Testis (tissue), 3 donors: ENCODE measurements around the gene IGF2R. TPM values are rescaled to one million over a fixed set of nuclear protein-coding genes. Genes with fewer than 3 reads are reported as not detected.

Experiments used
- DNase-seq: peaks from one replicate; pipeline ENCODE4 v3.0.0-alpha.2; 2019
- H3K27ac ChIP-seq, 2 donors: fragments of 200-600 bp; sonication (generic); one replicate each; pipeline ENCODE4 v1.5.1; 2019
- H3K27me3 ChIP-seq: fragments of 200-600 bp; sonication (generic); one replicate; pipeline ENCODE4 v1.5.1; 2019
- H3K36me3 ChIP-seq: fragments of 200-600 bp; sonication (generic); one replicate; pipeline ENCODE4 v1.5.1; 2017; ENCODE audit warnings: low read depth; ENCODE audit errors: missing control alignments
- H3K4me1 ChIP-seq: fragments of 200-600 bp; sonication (generic); one replicate; pipeline ENCODE4 v1.5.1; 2019
- H3K4me3 ChIP-seq, 2 donors: fragments of 200-600 bp; sonication (generic); one replicate each; pipeline ENCODE4 v1.5.1; 2017 to 2019
- H3K9me3 ChIP-seq: fragments of 200-600 bp; sonication (generic); one replicate; pipeline ENCODE4 v1.5.1; 2017
- POLR2A ChIP-seq: fragments of 450-650 bp; IDR thresholded peaks from one replicate; pipeline ENCODE4 v1.6.1; 2017; ENCODE audit warnings: antibody characterized with exemption, mild to moderate bottlenecking, moderate library complexity
- WGBS, 2 donors: methylation state at CpG; one replicate each; pipeline ENCODE4 v1.1.5; 2018; 5-methylcytosine and 5-hydroxymethylcytosine counted together
- intact Hi-C: fragments of 100-400 bp; cut with DNase I; formaldehyde crosslinking; loops from one replicate; pipeline ENCODE4 v1.15.1; 2023; ENCODE audit warnings: low total_unique reads
- polyA plus RNA-seq: library from polyadenylated mRNA; stranded (reverse); fragments of 350-450 nt; fragmentation: Illumina TruSeq; extraction: RNeasy Lipid Tissue Mini Kit (QIAGEN cat#74804); gene quantifications from one replicate; pipeline ENCODE4 v1.2.3, GENCODE V29; 2014; ENCODE audit warnings: low read depth, low replicate concordance; ENCODE audit not compliant: insufficient read depth
- total RNA-seq, 2 donors: library from RNA; depleted of rRNA; stranded (reverse); fragments of >200 nt; gene quantifications; one replicate each; pipeline ENCODE4 v1.2.3, GENCODE V29; 2016
- TF ChIP-seq, protein P1 (sequence below), 3 experiments: fragments of 450-650 bp in 2 of 3; fragments of 200-600 bp in 1 of 3; sonication (generic) in 1 of 3; IDR thresholded peaks; one replicate each; pipeline ENCODE4 v1.5.1; 2016 to 2019; ENCODE audit warnings: antibody characterized with exemption in 3 of 3, mild to moderate bottlenecking in 2 of 3, moderate library complexity in 1 of 3

The IGF2R gene
- total and polyA plus RNA-seq, 3 donors from 2014 or later = 47.3 to 109 (median 84.6) TPM

DNA sequence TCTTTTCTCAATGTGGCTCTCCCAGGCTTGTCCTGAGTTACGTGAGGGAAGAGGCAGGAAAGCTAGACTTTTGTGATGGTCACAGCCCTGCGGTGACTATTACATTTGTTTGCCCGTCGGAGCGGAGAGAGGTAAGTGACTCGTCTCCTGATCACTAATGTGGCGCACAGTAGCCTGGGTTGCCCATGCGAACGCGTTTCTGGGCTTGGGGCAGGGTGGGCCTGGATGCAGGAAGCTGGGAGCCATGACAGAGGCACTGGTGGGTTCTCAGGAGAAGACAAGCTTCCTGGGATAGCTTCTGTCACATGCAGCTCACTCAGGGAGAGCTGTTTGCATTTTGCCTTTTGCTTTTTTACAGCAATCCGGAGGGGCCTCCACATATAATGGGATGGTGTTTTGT, 60.6 kb downstream of the IGF2R start:
- DNase-seq = no peak
- TF ChIP-seq, protein P1, sequence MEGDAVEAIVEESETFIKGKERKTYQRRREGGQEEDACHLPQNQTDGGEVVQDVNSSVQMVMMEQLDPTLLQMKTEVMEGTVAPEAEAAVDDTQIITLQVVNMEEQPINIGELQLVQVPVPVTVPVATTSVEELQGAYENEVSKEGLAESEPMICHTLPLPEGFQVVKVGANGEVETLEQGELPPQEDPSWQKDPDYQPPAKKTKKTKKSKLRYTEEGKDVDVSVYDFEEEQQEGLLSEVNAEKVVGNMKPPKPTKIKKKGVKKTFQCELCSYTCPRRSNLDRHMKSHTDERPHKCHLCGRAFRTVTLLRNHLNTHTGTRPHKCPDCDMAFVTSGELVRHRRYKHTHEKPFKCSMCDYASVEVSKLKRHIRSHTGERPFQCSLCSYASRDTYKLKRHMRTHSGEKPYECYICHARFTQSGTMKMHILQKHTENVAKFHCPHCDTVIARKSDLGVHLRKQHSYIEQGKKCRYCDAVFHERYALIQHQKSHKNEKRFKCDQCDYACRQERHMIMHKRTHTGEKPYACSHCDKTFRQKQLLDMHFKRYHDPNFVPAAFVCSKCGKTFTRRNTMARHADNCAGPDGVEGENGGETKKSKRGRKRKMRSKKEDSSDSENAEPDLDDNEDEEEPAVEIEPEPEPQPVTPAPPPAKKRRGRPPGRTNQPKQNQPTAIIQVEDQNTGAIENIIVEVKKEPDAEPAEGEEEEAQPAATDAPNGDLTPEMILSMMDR (IDR thresholded peaks at IDR 0.05) = no peak
- TF ChIP-seq POLR2A = no peak
- Histone ChIP-seq H3K4me3 (no peak overlapping the region), H3K36me3 (no peaks in the 10 kb centered on the region), H3K9me3 (no peaks in the 10 kb centered on the region), H3K27ac (peak overlapping the region; percentile 74 to 75), H3K4me1 (peaks cover 12% of the 10 kb centered on the region), H3K27me3 (no peaks in the 10 kb centered on the region)
- intact Hi-C loops = no loop called here
- WGBS, 2 donors = 88 to 91% methylated on average over 11 of the region's 11 CpGs

DNA sequence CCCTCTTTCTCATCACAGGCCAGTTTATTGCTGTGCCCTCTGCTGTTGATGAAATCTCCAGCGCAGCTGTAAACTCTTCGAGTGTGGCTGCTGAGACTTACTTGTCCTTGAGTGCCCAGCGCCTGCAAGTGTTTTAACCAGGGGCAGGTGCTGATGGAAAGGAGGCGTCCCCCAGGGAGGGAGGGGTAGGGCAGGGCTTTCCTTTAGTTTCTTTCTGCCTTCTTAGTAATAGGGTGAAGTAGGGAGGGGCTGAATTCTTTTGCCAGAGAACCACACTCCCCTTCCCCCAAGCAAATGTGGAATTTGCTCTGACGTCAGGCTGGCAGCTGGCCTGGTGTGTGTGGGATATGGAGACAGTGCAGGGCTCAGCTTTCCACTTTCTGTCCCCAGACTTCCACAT, 61.2 kb downstream of the IGF2R start:
- WGBS, 2 donors = 20 to 40% methylated on average over 5 of the region's 5 CpGs
- no peaks in the 10 kb centered on the region for H3K27me3 ChIP-seq
- peak overlapping the region; percentile 74 to 75 for H3K27ac ChIP-seq
- intact Hi-C loops = no loop called here
- peaks cover 12% of the 10 kb centered on the region for H3K4me1 ChIP-seq
- DNase-seq = peak; percentile 88
- H3K4me3 ChIP-seq = no peak overlapping the region
- no peaks in the 10 kb centered on the region for H3K36me3 ChIP-seq
- H3K9me3 ChIP-seq = no peaks in the 10 kb centered on the region
- TF ChIP-seq POLR2A = no peak
- TF ChIP-seq, protein P1 (IDR thresholded peaks at IDR 0.05) = no peak

DNA sequence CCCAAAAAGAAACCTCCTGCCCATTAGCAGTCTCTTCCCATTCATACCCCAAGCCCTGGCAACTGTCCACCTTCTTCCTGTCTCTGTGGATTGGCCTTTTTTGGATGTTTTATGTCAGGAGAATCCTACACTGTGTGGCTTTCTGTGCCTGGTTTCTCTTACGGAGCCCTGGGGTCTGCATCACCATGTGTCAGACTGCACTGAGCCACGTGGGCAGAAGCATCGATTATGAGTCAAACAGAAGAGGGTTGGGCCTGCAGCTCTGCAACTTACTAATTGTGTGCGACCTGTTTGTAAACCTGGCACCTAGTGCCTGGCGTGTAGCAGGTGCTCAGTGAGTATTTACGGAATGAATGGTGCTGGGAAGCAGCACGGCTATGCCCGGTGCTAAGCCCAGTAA, 62.6 kb downstream of the IGF2R start:
- H3K27ac ChIP-seq = no peak overlapping the region
- no peak for DNase-seq
- H3K27me3 ChIP-seq = no peaks in the 10 kb centered on the region
- no peaks in the 10 kb centered on the region for H3K36me3 ChIP-seq
- H3K4me1 ChIP-seq = peaks cover 12% of the 10 kb centered on the region
- TF ChIP-seq, protein P1 (IDR thresholded peaks at IDR 0.05) = no peak
- no peak for TF ChIP-seq POLR2A
- intact Hi-C loops = no loop called here
- 82 to 97% methylated on average over 4 to 8 of the region's 8 CpGs for WGBS, 2 donors
- H3K9me3 ChIP-seq = no peaks in the 10 kb centered on the region
- no peak overlapping the region for H3K4me3 ChIP-seq

DNA sequence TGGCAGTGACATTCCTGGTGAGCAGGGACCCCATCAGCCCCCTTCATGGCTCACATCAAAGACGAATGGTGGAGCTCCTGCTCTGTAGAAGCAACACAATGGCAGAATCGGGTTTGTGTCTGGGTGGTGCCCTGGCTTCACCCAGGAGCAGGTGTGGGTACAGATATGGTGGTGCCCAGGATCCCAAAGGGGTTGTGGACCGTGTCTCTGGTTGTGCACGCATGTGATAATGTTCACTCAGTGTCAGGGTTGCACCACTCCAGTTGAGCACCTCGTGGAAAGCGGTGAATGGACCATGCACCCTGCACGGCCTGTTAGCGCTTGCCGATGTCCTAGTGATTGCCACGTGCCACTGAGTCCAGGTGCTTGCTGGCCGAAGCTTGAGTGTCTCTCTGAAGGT, 63.0 kb downstream of the IGF2R start:
- no peak for DNase-seq
- intact Hi-C loops = no loop called here
- no peaks in the 10 kb centered on the region for H3K36me3 ChIP-seq
- no peak overlapping the region for H3K27ac ChIP-seq
- 94% methylated on average over 9 to 11 of the region's 11 CpGs for WGBS, 2 donors
- H3K4me1 ChIP-seq = peaks cover 12% of the 10 kb centered on the region
- H3K9me3 ChIP-seq = no peaks in the 10 kb centered on the region
- no peak for TF ChIP-seq POLR2A
- TF ChIP-seq, protein P1 (IDR thresholded peaks at IDR 0.05) = no peak
- H3K4me3 ChIP-seq = no peak overlapping the region
- no peaks in the 10 kb centered on the region for H3K27me3 ChIP-seq

DNA sequence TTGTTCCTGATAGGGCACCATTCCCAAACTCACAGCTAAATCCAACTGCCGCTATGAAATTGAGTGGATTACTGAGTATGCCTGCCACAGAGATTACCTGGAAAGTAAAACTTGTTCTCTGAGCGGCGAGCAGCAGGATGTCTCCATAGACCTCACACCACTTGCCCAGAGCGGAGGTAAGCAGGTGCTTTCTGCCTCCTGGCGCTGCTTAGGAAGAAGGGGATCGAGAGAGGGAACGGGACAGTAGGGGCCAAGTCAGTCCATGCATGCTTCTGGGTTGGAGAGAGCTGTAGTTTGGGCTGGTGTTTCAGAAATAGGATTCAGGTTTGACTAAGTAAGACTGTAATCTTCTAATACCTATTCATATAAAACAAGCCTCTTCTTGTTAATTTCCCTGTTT, 63.7 kb downstream of the IGF2R start:
- no peak for DNase-seq
- Histone ChIP-seq H3K4me3 (no peak overlapping the region), H3K27ac (no peak overlapping the region), H3K27me3 (no peaks in the 10 kb centered on the region), H3K4me1 (peaks cover 12% of the 10 kb centered on the region), H3K36me3 (no peaks in the 10 kb centered on the region), H3K9me3 (no peaks in the 10 kb centered on the region)
- no peak for TF ChIP-seq POLR2A
- TF ChIP-seq, protein P1 (IDR thresholded peaks at IDR 0.05) = no peak
- intact Hi-C loops = no loop called here
- WGBS, 2 donors = 96 to 97% methylated on average over 7 of the region's 7 CpGs
